Astrocyte of the cerebellum (primary cell): ENCODE measurements around the gene YIF1A.
"Not testable (repeated sequence)": the region's sequence is repeated elsewhere in the genome, so short reads cannot be mapped to it uniquely, and the experiment has no call there.

ENCODE experiments used
- DNase-seq: peaks from one replicate; pipeline ENCODE4 v3.0.0-alpha.2; 2011; ENCODE audit warnings: low read depth
- H3K4me3 ChIP-seq: 2 replicates; pipeline ENCODE4 v1.5.1; 2011; ENCODE audit warnings: mild to moderate bottlenecking, low read depth, low read length, moderate library complexity
- CTCF ChIP-seq: IDR thresholded peaks from 2 replicates; pipeline ENCODE4 v1.5.1; 2012; ENCODE audit warnings: low read length, low read depth, moderate library complexity, mild to moderate bottlenecking; ENCODE audit errors: missing control alignments
- in situ Hi-C: cut with HindIII; loops from 2 replicates; pipeline ENCODE4 v1.10.0; 2017; ENCODE audit warnings: low sequenced_read_pairs

The YIF1A gene

DNA sequence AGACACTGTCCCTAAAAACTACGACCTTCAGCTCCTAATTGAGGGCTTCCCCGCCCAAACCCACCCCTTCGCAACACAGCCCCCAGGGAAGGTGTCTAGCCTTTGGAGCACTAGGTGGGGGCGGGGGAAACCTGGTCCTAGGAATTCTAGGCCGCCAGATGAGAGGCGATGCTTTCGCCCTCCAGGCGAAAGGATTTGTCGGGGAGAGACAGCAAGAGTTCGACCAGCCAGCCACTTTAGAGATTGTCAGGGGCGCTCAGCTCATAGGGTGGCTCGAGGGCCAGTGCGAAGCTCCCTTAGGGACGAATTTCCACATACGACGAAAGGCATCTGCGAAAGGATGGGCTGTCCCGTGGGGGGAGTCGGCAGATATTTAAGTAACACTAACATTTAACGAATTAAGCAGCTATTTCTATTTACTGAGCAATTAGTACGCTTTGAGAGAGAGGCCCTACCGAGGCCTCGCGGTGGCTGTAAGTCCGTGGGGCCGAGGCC is 22.6 kb upstream of the YIF1A start:
- in situ Hi-C loops, result no loop called here
- no peak for TF ChIP-seq CTCF
- no peak for DNase-seq
- H3K4me3 ChIP-seq, result peak overlapping the region; percentile 41

DNA sequence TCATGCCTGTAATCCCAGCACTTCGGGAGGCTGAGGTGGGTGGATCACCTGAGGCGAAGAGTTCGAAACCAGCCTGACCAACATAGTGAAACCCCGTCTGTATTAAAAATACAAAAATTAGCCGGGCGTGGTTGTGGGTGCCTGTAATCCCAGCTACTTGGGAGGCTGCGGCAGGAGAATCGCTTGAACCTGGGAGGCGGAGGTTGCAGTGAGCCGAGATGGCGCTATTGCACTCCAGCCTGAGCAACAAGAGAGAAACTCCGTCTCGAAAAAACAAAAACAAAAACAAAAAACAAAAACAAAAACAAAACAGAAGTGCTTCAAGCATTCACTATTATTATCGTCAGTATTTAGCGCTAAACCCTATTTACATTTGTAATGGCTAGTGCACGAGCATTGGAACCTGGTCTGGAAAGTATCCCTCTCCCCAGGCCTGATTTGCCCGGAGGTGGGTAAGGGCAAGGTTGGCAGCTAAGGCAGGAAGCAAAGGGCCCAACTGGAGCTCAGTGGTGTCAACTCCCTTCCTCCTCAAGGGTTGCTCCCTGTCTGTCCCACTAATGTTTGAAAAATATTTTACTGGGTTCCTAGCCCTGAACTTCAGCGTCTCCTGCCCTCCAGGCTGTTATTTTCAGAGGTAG is 22.0 kb upstream of the YIF1A start:
- DNase-seq, H3K4me3 ChIP-seq, in situ Hi-C loops: not testable (repeated sequence)

DNA sequence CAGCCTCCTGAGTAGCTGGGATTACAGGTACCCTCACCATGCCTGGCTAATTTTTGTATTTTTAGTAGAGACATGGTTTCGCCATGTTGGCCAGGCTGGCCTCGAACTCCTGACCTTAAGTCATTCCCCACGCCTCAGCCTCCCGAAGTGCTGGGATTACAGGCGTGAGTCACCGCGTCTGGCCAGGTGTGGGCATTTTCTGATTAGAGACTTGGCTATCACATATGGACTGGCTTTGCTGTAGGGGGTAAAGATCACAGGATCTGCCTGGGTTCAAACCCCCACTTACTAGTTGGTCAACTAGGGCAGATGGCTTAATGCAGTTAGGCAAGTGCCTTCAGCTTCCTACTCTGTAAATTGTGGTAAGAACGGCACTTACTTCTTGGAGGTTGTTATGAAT is 21.4 kb upstream of the YIF1A start:
- no peak for DNase-seq
- no peak for TF ChIP-seq CTCF
- H3K4me3 ChIP-seq, result no peak overlapping the region
- in situ Hi-C loops, result no loop called here

- TF ChIP-seq CTCF, result no peak
Measured at GRCh38 chr11:66309475-66309874, 20.5 kb upstream of the YIF1A start.

GRCh38 chr11:66302656-66303055 is 13.7 kb upstream of the YIF1A start:
- no peak overlapping the region for H3K4me3 ChIP-seq
- DNase-seq, result no peak
- TF ChIP-seq CTCF, result no peak
- in situ Hi-C loops, result no loop called here

More at GRCh38 chr11:66309475-66309874, 20.5 kb upstream of the YIF1A start:
- in situ Hi-C loops, result no loop called here
- no peak overlapping the region for H3K4me3 ChIP-seq
- no peak for DNase-seq

DNA sequence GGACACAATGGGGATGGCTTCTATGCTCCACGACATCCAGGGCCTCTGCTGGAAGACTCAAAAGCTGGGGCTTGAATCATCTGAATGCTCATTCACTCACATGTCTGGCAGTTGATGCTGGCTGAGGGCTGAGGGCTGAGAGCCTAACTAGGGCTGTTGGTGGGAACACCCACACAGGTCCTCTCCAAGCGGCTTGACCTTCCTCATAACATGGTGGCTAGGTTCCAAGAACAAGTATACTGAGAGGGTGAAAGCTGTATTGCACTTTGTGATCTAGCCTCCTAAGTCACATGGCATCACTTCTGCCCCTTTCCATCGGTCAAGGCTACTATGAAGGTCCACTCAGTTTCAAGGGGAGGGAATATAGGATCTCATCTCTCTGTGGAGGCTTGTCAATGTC is 10.2 kb upstream of the YIF1A start:
- in situ Hi-C loops, result no loop called here
- DNase-seq, result no peak
- no peak for TF ChIP-seq CTCF
- no peak overlapping the region for H3K4me3 ChIP-seq

GRCh38 chr11:66297610-66298009 is 8.7 kb upstream of the YIF1A start:
- DNase-seq, result no peak
- H3K4me3 ChIP-seq, result no peak overlapping the region
- TF ChIP-seq CTCF, result no peak
- in situ Hi-C loops, result no loop called here
